ENCODE data around the gene KIAA1328.

DNA sequence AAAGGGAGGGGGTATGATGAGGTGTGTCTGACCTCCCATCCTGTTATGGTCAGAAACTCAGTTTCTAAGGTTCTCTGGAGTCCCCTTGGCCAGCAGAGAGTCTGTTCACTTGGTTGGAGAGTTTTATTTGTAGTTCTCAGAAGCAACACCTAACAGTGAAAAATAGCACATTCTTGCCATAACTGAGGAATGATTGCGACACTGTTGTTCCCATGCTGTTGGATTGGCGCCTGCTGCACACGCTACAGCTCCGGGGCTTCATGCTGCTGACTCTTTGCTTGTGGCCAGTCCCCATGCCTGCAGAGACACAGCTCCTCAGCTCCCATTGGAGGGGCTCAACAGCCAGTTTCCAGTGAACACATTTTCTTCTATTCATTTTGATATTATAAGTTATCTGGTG lies 42.2 kb upstream of the KIAA1328 start:
- no peak for TF ChIP-seq CTCF (IDR thresholded peaks at IDR 0.05; ENCODE audit: insufficient read depth, low read length, poor library complexity, severe bottlenecking)
- no peak for TF ChIP-seq EZH2phosphoT487 (conservative IDR thresholded peaks at IDR 0.05; ENCODE audit: low read length)
